HCT116 (cell line): Measurements from ENCODE around the gene IL1RAPL1. TPM values are rescaled to one million over a fixed set of nuclear protein-coding genes. Genes with fewer than 3 reads are reported as not detected.

Source experiments
- ATAC-seq: fragments of 200-7000 bp; cut with Tn5 transposase; 2 replicates; pipeline ENCODE4 v1.9.1; 2020; ENCODE audit warnings: mild to moderate bottlenecking, moderate library complexity
- BruUV-seq: library from RNA; stranded (reverse); fragments of 400-500 nt; replicated peaks from 2 replicates; lab custom pipeline; 2021; lab: Mats Ljungman, UMichigan
- CTCF ChIA-PET: fragments of 300-600 bp; sonication (Branson Sonifier 250); formaldehyde crosslinking; loops from one replicate; lab custom pipeline; 2021; ENCODE audit warnings: antibody characterized with exemption; lab: Charles Lee
- POLR2A ChIA-PET: fragments of 300-600, 350-600 bp; sonication (Branson Sonifier 250); formaldehyde crosslinking; loops from one replicate; lab custom pipeline; 2021; ENCODE audit warnings: antibody characterized with exemption; lab: Charles Lee
- RAD21 ChIA-PET, 2 experiments: fragments of 300-600 bp; sonication (Branson Sonifier 250); formaldehyde crosslinking; loops; one replicate each; lab custom pipeline; 2023; ENCODE audit warnings: low total read pairs in 2 of 2; ENCODE audit not compliant: uncharacterized antibody in 2 of 2, unreplicated experiment in 2 of 2, low non-redundant PET in 1 of 2; lab: Charles Lee
- DNase-seq: peaks from one replicate; pipeline ENCODE4 v3.0.0-alpha.2; 2010; ENCODE audit warnings: low read depth, low spot score
- H2AFZ ChIP-seq: fragments of 200-600 bp; shearing (Covaris generic), sonication (generic); 2 replicates; pipeline ENCODE4 v1.6.1; 2017; ENCODE audit warnings: low read depth, mixed run types, mixed read lengths, antibody characterized with exemption, low read length; ENCODE audit not compliant: poor library complexity, severe bottlenecking
- H3K27ac ChIP-seq: 2 replicates; pipeline ENCODE4 v1.5.1; 2012; ENCODE audit warnings: low read depth, low read length
- H3K27me3 ChIP-seq: fragments of 200-600 bp; sonication (generic); 2 replicates; pipeline ENCODE4 v1.6.1; 2016; ENCODE audit warnings: mixed run types, low read length, mixed read lengths; ENCODE audit not compliant: insufficient read depth
- H3K36me3 ChIP-seq, 2 experiments: fragments of 200-500 bp in 1 of 2; fragments of 200-600 bp in 1 of 2; sonication (Bioruptor generic) in 1 of 2; sonication (generic) in 1 of 2; 2 replicates each; pipeline versions ENCODE4 v1.5.1 to v1.6.1; 2014 to 2016; ENCODE audit warnings: low read length in 2 of 2, inconsistent platforms in 1 of 2, mixed read lengths in 1 of 2, mixed run types in 1 of 2; ENCODE audit not compliant: insufficient read depth in 2 of 2, control insufficient read depth in 1 of 2
- H3K4me1 ChIP-seq, 2 experiments: fragments of 200-600 bp in 1 of 2; sonication (generic) in 1 of 2; 2 replicates each; pipeline versions ENCODE4 v1.5.1 to v1.6.1; 2012 to 2017; ENCODE audit warnings: low read length in 2 of 2, inconsistent platforms in 1 of 2, mild to moderate bottlenecking in 1 of 2, mixed read lengths in 1 of 2, mixed run types in 1 of 2, moderate library complexity in 1 of 2; ENCODE audit not compliant: insufficient read depth in 2 of 2, control insufficient read depth in 1 of 2
- H3K4me2 ChIP-seq: fragments of 200-600 bp; sonication (generic); 2 replicates; pipeline ENCODE4 v1.6.1; 2017; ENCODE audit warnings: mixed run types, low read length, mixed read lengths
- H3K4me3 ChIP-seq, 2 experiments: fragments of 200-600 bp in 1 of 2; sonication (generic) in 1 of 2; replicated peaks in 1 of 2; 2 replicates each; pipeline ENCODE4 v1.5.1; 2011 to 2016; ENCODE audit warnings: low read length in 2 of 2, control low read depth in 1 of 2, low read depth in 1 of 2, mild to moderate bottlenecking in 1 of 2, mixed read lengths in 1 of 2, mixed run types in 1 of 2
- H3K79me2 ChIP-seq: fragments of 200-600 bp; sonication (generic); 2 replicates; pipeline ENCODE4 v1.6.1; 2017; ENCODE audit warnings: mild to moderate bottlenecking, mixed run types, low read length, moderate library complexity, mixed read lengths; ENCODE audit not compliant: insufficient read depth
- H3K9ac ChIP-seq: fragments of 200-600 bp; sonication (generic); 2 replicates; pipeline ENCODE4 v1.6.1; 2016; ENCODE audit warnings: low read length, mixed read lengths
- H3K9me2 ChIP-seq: fragments of 200-600 bp; sonication (generic), shearing (Covaris generic); 2 replicates; pipeline ENCODE4 v1.6.1; 2017; ENCODE audit warnings: mixed run types, mild to moderate bottlenecking, moderate library complexity; ENCODE audit not compliant: insufficient read depth
- H3K9me3 ChIP-seq, 2 experiments: fragments of 200-500 bp in 1 of 2; fragments of 200-600 bp in 1 of 2; sonication (Bioruptor generic) in 1 of 2; sonication (generic) in 1 of 2; 2 replicates each; pipeline ENCODE4 v1.6.1; 2014 to 2017; ENCODE audit warnings: low read length in 2 of 2, mixed read lengths in 2 of 2, inconsistent platforms in 1 of 2, low read depth in 1 of 2, mild to moderate bottlenecking in 1 of 2, mixed run types in 1 of 2, moderate library complexity in 1 of 2; ENCODE audit not compliant: control insufficient read depth in 1 of 2, insufficient read depth in 1 of 2
- H4K20me1 ChIP-seq: fragments of 200-600 bp; sonication (generic), shearing (Covaris generic); 2 replicates; pipeline ENCODE4 v1.6.1; 2017; ENCODE audit warnings: mixed run types, mild to moderate bottlenecking, moderate library complexity; ENCODE audit not compliant: insufficient read depth
- ATF3 ChIP-seq: IDR thresholded peaks from 2 replicates; pipeline ENCODE4 v1.6.1; 2012
- CBX3 ChIP-seq: IDR thresholded peaks from 2 replicates; pipeline ENCODE4 v1.6.1; 2012; ENCODE audit warnings: low read depth
- CEBPB ChIP-seq: IDR thresholded peaks from 2 replicates; pipeline ENCODE4 v1.6.1; 2012; ENCODE audit warnings: low read depth
- ELF1 ChIP-seq: IDR thresholded peaks from 2 replicates; pipeline ENCODE4 v1.6.1; 2012; ENCODE audit warnings: low read depth, borderline replicate concordance
- EZH2 ChIP-seq: fragments of 200-600 bp; sonication (generic); IDR thresholded peaks from 2 replicates; pipeline ENCODE4 v1.6.1; 2017; ENCODE audit warnings: antibody characterized with exemption, mixed run types
- FOSL1 ChIP-seq: IDR thresholded peaks from 2 replicates; pipeline ENCODE4 v1.6.1; 2012; ENCODE audit warnings: low read depth
- MAX ChIP-seq: IDR thresholded peaks from 2 replicates; pipeline ENCODE4 v1.6.1; 2012
- POLR2A ChIP-seq: IDR thresholded peaks from 2 replicates; pipeline ENCODE4 v1.7.0; 2011; ENCODE audit warnings: borderline replicate concordance; ENCODE audit not compliant: insufficient read depth, insufficient read length; ENCODE audit errors: extremely low read depth
- SIN3A ChIP-seq: IDR thresholded peaks from 2 replicates; pipeline ENCODE4 v1.6.1; 2012; ENCODE audit warnings: low read depth
- SP1 ChIP-seq: IDR thresholded peaks from 2 replicates; pipeline ENCODE4 v1.6.1; 2012; ENCODE audit warnings: low read depth
- YY1 ChIP-seq: IDR thresholded peaks from 2 replicates; pipeline ENCODE4 v1.6.1; 2011; ENCODE audit warnings: low read length, low read depth, moderate library complexity, mild to moderate bottlenecking; ENCODE audit not compliant: insufficient replicate concordance; ENCODE audit errors: extremely low read depth
- intact Hi-C: fragments of 100-400 bp; cut with micrococcal nuclease; formaldehyde crosslinking; loops from 2 replicates; pipeline ENCODE4 v1.10.0; 2022
- total RNA-seq: library from RNA; stranded (reverse); gene quantifications from one replicate; pipeline ENCODE4 v1.2.1, GENCODE V29; 2021; ENCODE audit not compliant: unreplicated experiment

The IL1RAPL1 gene
- total RNA-seq, 1 experiment from 2014 or later: 2.8 TPM

- no peaks in the 10 kb centered on the region for H3K36me3 ChIP-seq
- ChIA-PET POLR2A (no interaction called here), CTCF (no interaction called here)
- H3K27ac ChIP-seq: no peak overlapping the region
- no TSS peak for BruUV-seq
- H3K9me3 ChIP-seq: no peaks in the 10 kb centered on the region; a peak in 1 of 4 replicates
- H3K27me3 ChIP-seq: no peaks in the 10 kb centered on the region
- H3K4me1 ChIP-seq: peaks cover 3 to 23% of the 10 kb centered on the region in 2 experiments; a peak in 3 of 4 replicates
- no peak overlapping the region for H3K9ac ChIP-seq
- no peak for ATAC-seq
- TF ChIP-seq MAX (no peak), SIN3A (no peak), SP1 (no peak), POLR2A (no peak), CBX3 (no peak), CEBPB (no peak), ELF1 (no peak), FOSL1 (no peak), EZH2 (no peak), YY1 (no peak)
- TF ChIP-seq, all 23 proteins: peak for 0
- no peak for DNase-seq
- intact Hi-C loops: no loop called here
- RAD21 ChIA-PET: no interaction called here
- Histone ChIP-seq H4K20me1 (no peaks in the 10 kb centered on the region), H3K9me2 (peaks cover 4% of the 10 kb centered on the region; the same call in 1 of the 2 replicates), H2AFZ (no peak overlapping the region), H3K79me2 (no peaks in the 10 kb centered on the region), H3K4me3 (no peak overlapping the region), H3K4me2 (no peak overlapping the region)
Observed at GRCh38 chrX:29422034-29422433, 834.8 kb downstream of the IL1RAPL1 start.

- DNase-seq (no peak), ATAC-seq (no peak)
- ChIA-PET POLR2A (no interaction called here), RAD21 (no interaction called here), CTCF (no interaction called here)
- Histone ChIP-seq H3K9ac (no peak overlapping the region), H2AFZ (no peak overlapping the region), H3K4me1 (peaks cover 0 to 6% of the 10 kb centered on the region in 2 experiments; a peak in 3 of 4 replicates), H3K27ac (no peak overlapping the region), H3K9me3 (no peaks in the 10 kb centered on the region; a peak in 1 of 4 replicates), H3K9me2 (no peaks in the 10 kb centered on the region), H3K4me3 (no peak overlapping the region), H3K4me2 (no peak overlapping the region), H3K36me3 (no peaks in the 10 kb centered on the region), H3K79me2 (no peaks in the 10 kb centered on the region), H3K27me3 (no peaks in the 10 kb centered on the region), H4K20me1 (no peaks in the 10 kb centered on the region)
- BruUV-seq: no TSS peak
- intact Hi-C loops: no loop called here
- no peak for TF ChIP-seq ATF3
Observed at GRCh38 chrX:29431895-29432294, 844.6 kb downstream of the IL1RAPL1 start.
